HG02798 (cell line): ENCODE measurements around the gene FAM83E.

Experiments used
- ATAC-seq: cut with Tn5 transposase; IDR thresholded peaks from one replicate; pipeline ENCODE4 v1.9.1; 2021; ENCODE audit warnings: mild to moderate bottlenecking; ENCODE audit not compliant: unreplicated experiment, poor library complexity

Gene FAM83E

DNA sequence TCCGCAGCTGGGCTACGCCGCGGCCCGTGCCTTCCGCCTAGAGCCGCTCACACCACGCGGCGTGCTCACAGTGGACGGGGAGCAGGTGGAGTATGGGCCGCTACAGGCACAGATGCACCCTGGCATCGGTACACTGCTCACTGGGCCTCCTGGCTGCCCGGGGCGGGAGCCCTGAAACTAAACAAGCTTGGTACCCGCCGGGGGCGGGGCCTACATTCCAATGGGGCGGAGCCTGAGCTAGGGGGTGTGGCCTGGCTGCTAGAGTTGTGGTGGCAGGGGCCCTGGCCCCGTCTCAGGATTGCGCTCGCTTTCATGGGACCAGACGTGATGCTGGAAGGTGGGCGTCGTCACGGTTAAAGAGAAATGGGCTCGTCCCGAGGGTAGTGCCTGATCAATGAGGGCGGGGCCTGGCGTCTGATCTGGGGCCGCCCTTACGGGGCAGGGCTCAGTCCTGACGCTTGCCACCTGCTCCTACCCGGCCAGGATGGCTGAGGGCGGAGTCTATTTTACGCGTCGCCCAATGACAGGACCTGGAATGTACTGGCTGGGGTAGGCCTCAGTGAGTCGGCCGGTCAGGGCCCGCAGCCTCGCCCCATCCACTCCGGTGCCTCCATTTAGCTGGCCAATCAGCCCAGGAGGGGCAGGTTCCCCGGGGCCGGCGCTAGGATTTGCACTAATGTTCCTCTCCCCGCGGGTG, 14.9 kb upstream of the FAM83E start:
- no peak for ATAC-seq

DNA sequence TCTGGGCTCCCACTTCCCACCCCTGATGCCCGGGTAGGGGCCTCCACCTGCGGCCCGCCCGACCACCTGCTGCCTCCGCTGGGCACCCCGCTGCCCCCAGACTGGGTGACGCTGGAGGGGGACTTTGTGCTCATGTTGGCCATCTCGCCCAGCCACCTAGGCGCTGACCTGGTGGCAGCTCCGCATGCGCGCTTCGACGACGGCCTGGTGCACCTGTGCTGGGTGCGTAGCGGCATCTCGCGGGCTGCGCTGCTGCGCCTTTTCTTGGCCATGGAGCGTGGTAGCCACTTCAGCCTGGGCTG, 14.4 kb upstream of the FAM83E start:
- no peak for ATAC-seq

DNA sequence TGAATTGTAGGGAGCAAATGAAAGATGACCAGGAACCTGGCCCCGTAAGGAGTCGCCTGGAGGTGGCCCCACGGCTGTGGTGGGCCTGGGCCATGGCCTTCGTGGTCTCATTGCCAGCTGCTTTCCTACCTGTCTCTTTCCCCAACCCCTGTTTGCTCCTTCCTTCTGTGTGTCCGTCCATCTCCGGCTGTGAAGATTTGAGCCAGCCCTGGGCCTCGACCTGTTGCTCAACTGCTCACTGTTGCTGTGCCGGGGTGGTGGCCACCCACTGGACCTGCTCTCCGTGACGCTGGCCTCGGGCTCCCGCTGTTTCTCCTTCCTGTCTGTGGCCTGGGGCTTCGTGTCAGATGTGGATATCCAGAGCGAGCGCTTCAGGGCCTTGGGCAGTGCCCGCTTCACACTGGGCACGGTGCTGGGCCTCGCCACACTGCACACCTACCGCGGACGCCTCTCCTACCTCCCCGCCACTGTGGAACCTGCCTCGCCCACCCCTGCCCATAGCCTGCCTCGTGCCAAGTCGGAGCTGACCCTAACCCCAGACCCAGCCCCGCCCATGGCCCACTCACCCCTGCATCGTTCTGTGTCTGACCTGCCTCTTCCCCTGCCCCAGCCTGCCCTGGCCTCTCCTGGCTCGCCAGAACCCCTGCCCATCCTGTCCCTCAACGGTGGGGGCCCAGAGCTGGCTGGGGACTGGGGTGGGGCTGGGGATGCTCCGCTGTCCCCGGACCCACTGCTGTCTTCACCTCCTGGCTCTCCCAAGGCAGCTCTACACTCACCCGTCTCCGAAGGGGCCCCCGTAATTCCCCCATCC, 13.8 kb upstream of the FAM83E start:
- ATAC-seq = no peak

DNA sequence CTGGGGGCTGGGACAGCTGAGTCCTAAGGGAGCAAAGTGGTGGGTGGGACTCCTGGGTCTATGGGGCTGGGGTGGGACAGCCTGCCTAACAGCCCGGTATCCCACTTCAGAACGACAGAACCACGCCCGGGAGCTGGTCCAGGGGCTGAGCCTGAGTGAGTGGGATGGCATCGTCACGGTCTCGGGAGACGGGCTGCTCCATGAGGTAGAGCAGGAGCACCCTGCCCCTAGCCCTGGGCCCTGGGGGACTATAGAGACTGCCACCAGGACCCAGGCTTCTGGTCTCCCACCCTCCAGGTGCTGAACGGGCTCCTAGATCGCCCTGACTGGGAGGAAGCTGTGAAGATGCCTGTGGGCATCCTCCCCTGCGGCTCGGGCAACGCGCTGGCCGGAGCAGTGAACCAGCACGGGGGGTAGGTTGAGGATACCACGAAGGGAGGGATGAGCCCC, 13.0 kb upstream of the FAM83E start:
- no peak for ATAC-seq

DNA sequence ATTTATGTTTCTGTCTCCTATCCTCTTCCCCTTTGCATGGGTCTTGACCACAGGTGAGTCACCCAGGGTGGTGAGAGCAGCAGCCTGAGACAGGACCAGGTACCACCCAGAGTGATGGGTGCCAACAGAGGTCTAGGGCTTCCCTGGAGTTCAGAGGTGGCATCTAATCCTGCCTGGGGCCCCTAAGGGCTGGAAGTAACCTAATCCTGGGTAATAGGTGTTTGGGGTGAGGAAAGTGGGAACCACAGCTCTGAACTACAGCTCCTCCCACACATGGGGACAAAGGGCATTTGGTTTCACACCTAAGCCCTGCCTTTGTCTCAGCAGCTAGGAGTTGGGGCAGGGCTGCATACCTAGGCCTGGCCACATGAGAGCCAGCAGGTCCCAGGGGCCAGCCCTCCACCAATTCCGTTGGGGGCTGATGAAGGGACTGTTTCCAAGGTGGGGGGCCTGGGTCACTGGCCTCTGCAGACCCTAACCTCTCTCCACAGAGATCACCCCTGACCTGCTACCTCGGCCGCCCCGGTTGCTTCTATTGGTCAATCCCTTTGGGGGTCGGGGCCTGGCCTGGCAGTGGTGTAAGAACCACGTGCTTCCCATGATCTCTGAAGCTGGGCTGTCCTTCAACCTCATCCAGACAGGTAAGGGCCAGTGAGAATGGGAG, 12.5 kb upstream of the FAM83E start:
- ATAC-seq = no peak

DNA sequence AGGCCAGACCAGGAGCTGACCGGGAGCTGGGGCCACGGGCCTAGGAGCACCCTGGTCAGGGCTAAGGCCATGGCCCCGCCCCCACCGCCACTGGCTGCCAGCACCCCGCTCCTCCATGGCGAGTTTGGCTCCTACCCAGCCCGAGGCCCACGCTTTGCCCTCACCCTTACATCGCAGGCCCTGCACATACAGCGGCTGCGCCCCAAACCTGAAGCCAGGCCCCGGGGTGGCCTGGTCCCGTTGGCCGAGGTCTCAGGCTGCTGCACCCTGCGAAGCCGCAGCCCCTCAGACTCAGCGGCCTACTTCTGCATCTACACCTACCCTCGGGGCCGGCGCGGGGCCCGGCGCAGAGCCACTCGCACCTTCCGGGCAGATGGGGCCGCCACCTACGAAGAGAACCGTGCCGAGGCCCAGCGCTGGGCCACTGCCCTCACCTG, 11.0 kb upstream of the FAM83E start:
- no peak for ATAC-seq

DNA sequence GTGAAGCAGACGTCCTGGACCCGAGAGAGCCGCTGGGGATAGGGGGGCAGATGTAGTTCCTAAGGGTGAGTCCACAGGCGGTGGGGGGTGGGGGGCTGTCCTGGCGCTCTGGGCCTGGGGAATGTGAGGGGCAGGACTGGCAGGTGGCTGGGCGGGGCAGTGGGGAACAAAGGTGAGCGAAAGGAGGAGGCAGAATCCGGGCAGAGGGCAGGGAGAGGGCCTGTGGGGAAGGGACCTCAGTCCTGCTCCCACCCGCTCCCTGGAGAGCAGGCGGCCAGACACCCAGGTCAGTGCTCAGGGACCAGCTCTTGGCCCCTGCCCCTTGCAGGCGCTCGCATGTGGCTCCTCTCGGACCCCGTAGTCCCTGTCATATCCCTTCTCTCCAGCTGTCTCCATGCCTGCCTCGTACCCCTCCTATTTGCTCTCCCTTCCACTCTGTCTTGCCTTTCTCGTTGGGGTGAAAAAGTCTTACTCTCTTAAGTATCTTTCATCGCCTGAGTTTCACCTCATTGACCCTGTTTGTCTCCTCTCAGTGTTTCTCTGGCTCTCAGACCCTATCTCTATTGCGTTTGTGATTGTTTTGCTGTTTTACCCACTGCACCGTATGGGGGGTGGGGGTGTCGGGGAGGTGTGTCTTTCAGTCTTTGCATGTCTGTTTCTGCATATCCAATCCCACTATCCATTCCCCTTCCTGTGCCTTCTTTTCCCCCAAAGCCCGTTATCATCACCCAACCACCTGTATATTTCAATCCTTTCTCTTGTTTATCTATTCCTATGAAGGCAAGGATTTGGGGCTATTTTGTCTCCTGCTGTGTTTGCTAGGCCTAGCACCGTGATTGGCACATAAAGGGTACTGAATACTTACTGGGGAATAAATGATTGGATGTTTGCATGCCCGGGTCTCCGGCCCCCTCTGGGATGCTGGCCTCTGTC, 10.2 kb upstream of the FAM83E start:
- no peak for ATAC-seq

DNA sequence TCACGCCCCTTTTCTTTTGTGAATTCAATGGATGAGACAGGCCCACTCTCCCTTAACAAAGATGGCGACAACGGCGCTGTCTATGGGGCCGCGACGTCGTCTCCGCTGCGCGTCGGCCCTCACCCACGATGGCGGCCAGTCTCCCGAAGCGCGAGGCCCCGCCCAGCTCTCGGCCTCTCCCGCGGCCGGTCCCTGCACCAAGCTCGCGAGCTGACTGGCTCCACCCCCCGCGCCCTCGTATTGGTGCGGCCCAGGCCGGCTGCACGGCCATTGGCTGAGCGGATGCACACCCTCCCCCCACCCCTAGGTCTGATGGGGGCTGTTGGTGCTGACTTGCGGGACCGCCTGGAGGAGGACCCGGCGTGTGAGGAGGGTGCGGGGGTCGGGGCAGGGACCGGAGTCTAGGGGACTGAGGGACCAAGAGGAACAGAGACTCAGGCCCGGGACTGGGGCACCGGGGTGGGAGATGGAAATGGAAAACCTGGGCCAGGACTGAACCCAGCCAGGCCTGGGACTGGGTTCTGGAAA, 9.3 kb upstream of the FAM83E start:
- peak; percentile 68 for ATAC-seq

DNA sequence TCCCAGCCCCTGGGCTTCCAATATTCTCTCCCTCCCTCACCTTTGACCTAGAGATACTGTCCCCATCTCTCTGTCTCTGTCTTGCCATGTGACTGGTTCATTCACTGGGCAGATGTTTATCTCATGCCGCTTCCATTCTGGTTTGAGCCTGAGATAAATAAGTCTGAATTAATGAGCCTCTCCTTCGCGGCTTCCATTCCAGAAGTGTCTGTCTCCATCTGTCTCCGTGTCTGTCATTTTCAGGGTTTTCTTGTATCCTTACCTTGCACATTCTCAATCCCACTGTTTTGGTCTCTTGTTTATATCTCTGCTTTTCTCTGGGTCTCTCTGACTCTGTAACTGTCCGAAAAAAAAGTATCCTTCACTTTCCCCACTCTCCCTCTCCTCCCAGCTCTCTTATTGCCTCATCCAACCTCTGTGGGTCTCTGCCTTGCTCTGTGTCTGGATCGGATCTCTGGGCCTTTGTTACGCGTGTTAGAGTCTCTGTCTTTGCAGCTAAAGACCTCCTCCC, 8.7 kb upstream of the FAM83E start:
- no peak for ATAC-seq

DNA sequence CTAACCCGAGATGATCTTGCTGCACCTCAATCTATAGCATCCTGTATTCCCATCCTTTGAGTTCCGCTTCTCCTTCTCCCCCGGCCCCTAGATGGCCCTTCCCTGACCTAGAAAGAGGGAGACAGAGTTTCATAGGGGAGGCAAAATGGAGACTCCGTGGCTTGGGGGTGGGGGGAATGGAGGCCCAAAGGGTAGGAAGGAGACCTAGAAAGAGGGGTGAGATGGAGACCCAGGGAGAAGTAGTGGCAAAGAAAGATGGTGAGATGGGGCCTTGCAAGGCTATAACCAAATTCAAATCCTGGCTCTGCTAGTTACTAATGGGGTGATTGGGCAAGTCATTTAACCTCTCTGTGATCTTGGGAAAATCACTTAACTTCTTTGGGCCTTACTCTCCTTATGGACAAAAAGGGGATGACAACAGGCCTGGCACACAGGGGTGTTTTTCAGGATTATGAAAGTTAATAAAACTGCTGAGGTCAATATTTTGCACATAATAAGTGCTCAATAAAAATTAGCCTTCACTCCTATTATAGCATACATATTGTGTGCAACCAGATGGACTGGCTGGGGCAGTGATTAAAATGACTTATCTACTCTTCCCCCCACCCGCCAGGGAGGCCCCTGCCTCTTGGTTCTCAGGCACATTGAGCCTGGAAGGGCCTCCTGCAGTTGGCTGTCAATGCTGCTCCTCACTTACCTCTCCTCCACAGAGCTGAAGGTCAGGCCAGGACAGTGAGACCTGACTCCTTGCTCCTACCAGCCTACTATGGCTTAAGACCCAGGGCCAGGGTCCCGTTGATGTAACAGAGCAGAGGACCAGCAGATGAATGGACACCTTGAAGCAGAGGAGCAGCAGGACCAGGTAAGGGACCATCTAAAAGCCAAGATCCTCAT, 5.1 kb upstream of the FAM83E start:
- no peak for ATAC-seq

DNA sequence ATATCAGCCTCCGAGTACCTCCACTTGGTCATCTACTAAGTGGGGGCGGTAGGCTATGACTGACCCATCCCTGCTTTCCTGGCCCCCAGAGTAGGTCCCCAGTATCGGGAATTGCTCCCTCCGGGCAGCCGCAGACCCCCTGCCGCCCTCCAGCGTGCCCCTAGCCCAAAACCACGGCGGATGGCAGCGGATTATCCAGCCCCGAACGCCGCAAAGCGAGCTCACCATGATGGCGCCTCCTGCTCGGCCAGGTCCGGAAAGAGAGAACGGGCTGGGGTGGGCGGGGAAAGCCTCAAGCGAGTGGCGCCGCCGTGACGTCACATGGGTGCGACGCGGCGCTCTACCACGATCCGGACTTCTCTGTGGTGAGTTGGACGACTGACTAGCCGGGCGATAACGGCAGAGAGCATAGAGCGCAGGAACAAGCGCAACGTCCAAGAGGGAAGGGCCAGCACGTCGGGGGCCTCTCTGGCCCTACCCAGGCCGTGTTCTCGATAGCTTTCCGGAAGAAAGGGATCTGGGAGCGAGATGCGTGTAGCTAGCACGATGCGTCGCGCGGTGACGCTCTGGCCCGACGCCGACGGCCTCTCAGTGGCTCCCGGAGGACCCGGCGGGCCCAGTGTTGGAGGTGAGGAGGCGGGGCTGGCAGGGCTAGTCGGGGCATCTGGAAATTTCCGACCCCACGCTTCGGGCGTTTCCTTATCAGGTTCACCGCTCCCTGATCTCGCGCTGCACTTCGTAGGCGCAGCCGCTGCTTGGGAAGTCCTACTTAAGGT, 4.2 kb upstream of the FAM83E start, which contains the start of the genes RPL18 and SPHK2:
Gene RPL18, minus strand, starts transcription at position 263 of the 776 bp plus-strand sequence. Its CDS starts 35 bp downstream, at position 228.
Gene SPHK2, plus strand, starts transcription at position 591 of the 776 bp plus-strand sequence. CDS start 1,009 bp downstream, outside the sequence.
- peak; percentile 90 for ATAC-seq

DNA sequence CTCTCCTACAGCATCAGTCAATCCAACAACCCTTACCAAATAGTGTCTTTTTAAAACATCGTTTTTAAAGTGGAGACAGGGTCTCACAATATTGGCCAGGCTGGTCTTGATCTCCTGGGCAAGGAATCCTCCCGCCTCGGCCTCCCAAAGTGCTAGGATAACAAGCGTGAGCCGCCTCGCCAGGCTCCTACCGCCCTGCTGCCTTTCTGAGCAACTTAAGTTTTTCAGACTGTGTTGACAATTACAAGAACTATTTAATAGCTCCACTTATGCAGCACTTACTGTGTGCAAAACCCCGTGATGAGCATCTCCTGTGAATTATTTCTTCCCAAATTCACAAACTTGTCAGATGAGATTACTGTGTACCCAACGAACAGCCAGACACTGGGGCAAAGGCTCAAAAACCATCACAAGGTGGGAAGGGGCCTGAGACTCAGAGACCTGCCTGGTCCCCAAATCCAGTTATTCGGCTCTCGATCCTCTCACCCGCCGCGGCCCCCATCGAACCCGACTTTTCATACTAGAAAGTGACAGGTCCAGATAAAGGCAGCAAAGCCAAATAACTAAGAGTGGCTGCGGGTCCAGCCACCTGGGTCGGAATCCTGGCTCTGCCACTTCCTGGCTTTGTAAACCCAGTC, 3.5 kb upstream of the FAM83E start:
- ATAC-seq = no peak

DNA sequence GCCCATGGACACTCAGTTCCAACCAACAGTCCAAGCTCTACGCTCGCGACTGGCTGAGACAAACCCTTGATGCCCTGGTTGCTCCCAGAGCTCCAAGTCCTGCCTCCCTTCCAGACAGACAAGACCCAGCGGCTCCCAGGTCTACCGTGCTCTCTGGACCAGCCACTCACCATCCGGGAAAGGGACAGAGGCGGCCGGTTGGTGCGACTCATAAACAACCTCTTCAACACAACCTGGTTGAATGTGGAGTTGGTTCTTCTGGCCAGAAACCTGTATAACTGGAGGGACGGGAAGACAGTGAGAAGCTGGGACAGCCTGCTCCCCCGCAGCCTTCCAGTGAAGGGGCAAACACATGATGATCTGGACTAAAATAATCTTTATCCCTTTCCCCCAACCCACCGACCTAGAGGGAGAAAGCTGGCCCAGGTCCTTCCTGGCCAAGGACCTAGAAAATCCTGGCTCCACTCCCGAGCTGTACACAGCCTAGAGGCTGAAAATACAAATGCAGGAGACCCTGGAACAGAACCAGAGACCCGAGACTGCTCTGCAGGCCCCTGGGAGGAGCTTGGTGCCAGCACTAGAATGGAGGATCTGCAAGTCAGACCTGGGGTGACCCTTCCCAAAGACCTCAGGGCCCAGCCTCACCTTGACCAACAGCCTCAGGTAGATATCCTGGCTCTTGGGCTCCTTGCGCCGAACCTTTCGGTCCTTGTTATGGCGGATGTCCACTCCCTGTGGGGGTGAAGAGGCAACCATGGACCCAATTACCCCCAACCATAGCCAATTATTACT, 2.5 kb upstream of the FAM83E start:
- no peak for ATAC-seq

DNA sequence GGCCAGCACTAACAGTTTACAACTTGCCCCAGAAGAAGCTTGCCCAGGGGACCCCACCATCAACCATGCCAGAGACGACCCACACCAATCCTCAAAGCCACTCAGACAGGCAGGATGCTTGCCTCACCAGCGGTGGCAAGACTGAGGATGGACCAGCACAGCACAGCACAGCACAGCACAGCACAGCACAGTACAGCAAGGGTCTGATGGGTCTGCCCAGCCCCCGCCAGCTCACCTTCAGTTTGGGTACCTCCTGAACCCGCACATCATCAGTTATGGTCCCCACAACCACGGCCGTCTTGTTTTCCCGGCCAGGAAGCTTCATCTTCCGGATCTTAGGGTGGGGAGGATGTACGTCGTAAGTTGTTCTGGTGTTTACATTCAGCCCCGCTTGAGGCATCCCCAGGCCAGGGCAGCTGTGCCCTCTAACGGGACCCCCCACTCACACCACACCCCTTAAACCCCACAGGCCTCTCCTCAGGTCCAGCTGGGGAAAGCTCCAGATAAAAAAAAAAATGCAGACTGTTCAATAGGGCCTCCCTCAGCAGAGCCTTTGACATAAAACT, 1.7 kb upstream of the FAM83E start:
- no peak for ATAC-seq

DNA sequence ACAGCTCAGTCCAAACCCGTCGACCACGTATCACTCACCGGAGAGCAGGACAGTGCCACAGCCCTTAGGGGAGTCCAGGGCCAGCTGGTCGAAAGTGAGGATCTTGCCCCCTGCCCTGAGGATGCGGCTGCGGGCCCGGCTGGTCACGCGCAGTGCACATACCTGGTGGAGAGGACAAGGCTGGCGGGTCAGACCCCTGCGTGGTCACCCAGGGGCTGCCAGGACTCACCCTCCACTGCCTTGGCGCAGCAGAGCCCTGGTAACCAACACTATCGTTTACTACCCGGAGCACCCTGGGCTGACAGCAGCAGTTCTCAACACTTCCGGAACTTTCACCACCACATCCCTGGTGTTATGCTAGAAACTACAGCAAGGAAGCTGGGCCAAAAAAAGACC, 1.2 kb upstream of the FAM83E start:
- no peak for ATAC-seq
